ENCODE data around the gene NDUFS2. TPM values are rescaled to one million over a fixed set of nuclear protein-coding genes. Genes with fewer than 3 reads are reported as not detected.
A peak's percentile ranks its signal among the peaks of the same experiment; 100 is the strongest.

Gene NDUFS2
- total and polyA plus RNA-seq, 2 experiments from 2014 or later, result 103 to 163 TPM

DNA sequence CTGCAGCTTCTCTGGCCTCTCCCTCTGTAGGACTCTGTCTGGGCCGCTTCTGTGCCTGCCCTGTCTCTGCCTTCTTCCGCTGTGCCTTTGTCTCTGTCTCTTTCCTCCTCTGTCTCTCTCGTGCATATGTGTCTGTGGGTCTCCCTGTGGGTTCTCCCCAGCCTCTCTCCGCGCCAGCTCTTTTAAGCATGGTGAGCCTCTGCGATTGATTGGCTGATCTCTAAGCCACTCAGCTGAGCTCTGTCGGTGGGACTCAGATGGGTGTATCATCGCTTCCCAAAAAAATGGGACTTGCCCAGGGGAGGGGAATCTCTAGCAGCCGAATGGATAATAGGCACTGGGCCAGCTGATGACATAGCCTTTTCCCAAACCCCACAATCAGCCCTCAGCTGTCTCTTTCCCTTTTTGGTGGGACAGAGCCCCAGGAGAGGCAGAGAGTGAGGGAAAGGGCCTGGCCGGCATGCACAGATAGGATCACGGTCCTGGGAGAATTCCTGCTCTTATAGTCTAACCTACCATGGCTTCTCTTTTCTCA, 3.2 kb upstream of the NDUFS2 start, which contains the start of gene ADAMTS4:
TSS of gene ADAMTS4 (minus strand) at position 158 of the 535 bp plus-strand sequence. CDS start 427 bp downstream, outside the sequence.
- H4K20me1 ChIP-seq (ENCODE audit: insufficient read depth, poor library complexity, severe bottlenecking), result no peaks in the 10 kb centered on the region
- H3K4me1 ChIP-seq (ENCODE audit: insufficient read depth), result peaks cover 42% of the 10 kb centered on the region
- H3K4me2 ChIP-seq, result peak within 1 kb of the TSS; percentile 76
- H3K4me3 ChIP-seq, result no peak within 1 kb of the TSS
- WGBS (ENCODE audit: low lambda C conversion rate, missing lambda C conversion rate), result 67% methylated on average over 11 of the region's 11 CpGs
- TF ChIP-seq EZH2phosphoT487 (IDR thresholded peaks at IDR 0.05; ENCODE audit: low read depth, severe bottlenecking, unreplicated experiment) (no peak), EZH2 (IDR thresholded peaks at IDR 0.05; ENCODE audit: borderline replicate concordance) (no peak)
- TF ChIP-seq, protein P1, sequence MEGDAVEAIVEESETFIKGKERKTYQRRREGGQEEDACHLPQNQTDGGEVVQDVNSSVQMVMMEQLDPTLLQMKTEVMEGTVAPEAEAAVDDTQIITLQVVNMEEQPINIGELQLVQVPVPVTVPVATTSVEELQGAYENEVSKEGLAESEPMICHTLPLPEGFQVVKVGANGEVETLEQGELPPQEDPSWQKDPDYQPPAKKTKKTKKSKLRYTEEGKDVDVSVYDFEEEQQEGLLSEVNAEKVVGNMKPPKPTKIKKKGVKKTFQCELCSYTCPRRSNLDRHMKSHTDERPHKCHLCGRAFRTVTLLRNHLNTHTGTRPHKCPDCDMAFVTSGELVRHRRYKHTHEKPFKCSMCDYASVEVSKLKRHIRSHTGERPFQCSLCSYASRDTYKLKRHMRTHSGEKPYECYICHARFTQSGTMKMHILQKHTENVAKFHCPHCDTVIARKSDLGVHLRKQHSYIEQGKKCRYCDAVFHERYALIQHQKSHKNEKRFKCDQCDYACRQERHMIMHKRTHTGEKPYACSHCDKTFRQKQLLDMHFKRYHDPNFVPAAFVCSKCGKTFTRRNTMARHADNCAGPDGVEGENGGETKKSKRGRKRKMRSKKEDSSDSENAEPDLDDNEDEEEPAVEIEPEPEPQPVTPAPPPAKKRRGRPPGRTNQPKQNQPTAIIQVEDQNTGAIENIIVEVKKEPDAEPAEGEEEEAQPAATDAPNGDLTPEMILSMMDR (IDR thresholded peaks at IDR 0.05; ENCODE audit: poor library complexity), result no peak
- no peak within 1 kb of the TSS for H2AFZ ChIP-seq
- no peaks in the 10 kb centered on the region for H3K9me3 ChIP-seq (ENCODE audit: low read depth)
- H3K36me3 ChIP-seq (replicated peaks; ENCODE audit: insufficient read depth, low read depth), result no peaks in the 10 kb centered on the region
- H3K9me2 ChIP-seq (replicated peaks; ENCODE audit: insufficient read depth), result no peaks in the 10 kb centered on the region
- no peaks in the 10 kb centered on the region for H3K27me3 ChIP-seq
- peak; percentile 65 for DNase-seq (ENCODE audit: low spot score)
- peaks cover 15% of the 10 kb centered on the region for H3K79me2 ChIP-seq
- peak within 1 kb of the TSS; percentile 96 for H3K27ac ChIP-seq

- no peaks in the 10 kb centered on the region for H3K9me3 ChIP-seq (ENCODE audit: low read depth)
- peak overlapping the region; percentile 96 for H3K27ac ChIP-seq
- H3K27me3 ChIP-seq, result no peaks in the 10 kb centered on the region
- 73% methylated on average over 4 of the region's 5 CpGs for WGBS (ENCODE audit: low lambda C conversion rate, missing lambda C conversion rate)
- peaks cover 42% of the 10 kb centered on the region for H3K4me1 ChIP-seq (ENCODE audit: insufficient read depth)
- H3K9me2 ChIP-seq (replicated peaks; ENCODE audit: insufficient read depth), result no peaks in the 10 kb centered on the region
- no peaks in the 10 kb centered on the region for H3K36me3 ChIP-seq (replicated peaks; ENCODE audit: insufficient read depth, low read depth)
- no peak for DNase-seq (ENCODE audit: low spot score)
- H4K20me1 ChIP-seq (ENCODE audit: insufficient read depth, poor library complexity, severe bottlenecking), result no peaks in the 10 kb centered on the region
- no peak overlapping the region for H3K4me3 ChIP-seq
- H3K4me2 ChIP-seq, result peak overlapping the region; percentile 41
- TF ChIP-seq EZH2 (IDR thresholded peaks at IDR 0.05; ENCODE audit: borderline replicate concordance) (no peak), EZH2phosphoT487 (IDR thresholded peaks at IDR 0.05; ENCODE audit: low read depth, severe bottlenecking, unreplicated experiment) (no peak)
- TF ChIP-seq, protein P1 (IDR thresholded peaks at IDR 0.05; ENCODE audit: poor library complexity), result no peak
- H2AFZ ChIP-seq, result no peak overlapping the region
- H3K79me2 ChIP-seq, result peaks cover 22% of the 10 kb centered on the region
Observed at GRCh38 chr1:161199506-161200139, 2.5 kb upstream of the NDUFS2 start.

GRCh38 chr1:161200421-161200991, 1.7 kb upstream of the NDUFS2 start:
- no peak for DNase-seq (ENCODE audit: low spot score)
- H2AFZ ChIP-seq, result no peak overlapping the region
- H3K9me3 ChIP-seq (ENCODE audit: low read depth), result no peaks in the 10 kb centered on the region
- peak overlapping the region; percentile 95 for H3K27ac ChIP-seq
- no peak overlapping the region for H3K4me2 ChIP-seq
- H3K9me2 ChIP-seq (replicated peaks; ENCODE audit: insufficient read depth), result no peaks in the 10 kb centered on the region
- no peaks in the 10 kb centered on the region for H4K20me1 ChIP-seq (ENCODE audit: insufficient read depth, poor library complexity, severe bottlenecking)
- no peak overlapping the region for H3K4me3 ChIP-seq
- H3K79me2 ChIP-seq, result peaks cover 28% of the 10 kb centered on the region
- no peaks in the 10 kb centered on the region for H3K27me3 ChIP-seq
- TF ChIP-seq EZH2 (IDR thresholded peaks at IDR 0.05; ENCODE audit: borderline replicate concordance), result no peak
- TF ChIP-seq, protein P1 (IDR thresholded peaks at IDR 0.05; ENCODE audit: poor library complexity), result no peak
- TF ChIP-seq EZH2phosphoT487 (IDR thresholded peaks at IDR 0.05; ENCODE audit: low read depth, severe bottlenecking, unreplicated experiment), result no peak
- peaks cover 42% of the 10 kb centered on the region for H3K4me1 ChIP-seq (ENCODE audit: insufficient read depth)
- no peaks in the 10 kb centered on the region for H3K36me3 ChIP-seq (replicated peaks; ENCODE audit: insufficient read depth, low read depth)
- WGBS (ENCODE audit: low lambda C conversion rate, missing lambda C conversion rate), result 80% methylated on average over 5 of the region's 5 CpGs
